Measurements from ENCODE around the gene RNF31. TPM values are rescaled to one million over a fixed set of nuclear protein-coding genes. Genes with fewer than 3 reads are reported as not detected.

Gene RNF31
- total and polyA plus RNA-seq, 2 of the 13 experiments (the other 11 are each of a cell fraction or from before 2014, with no cell fraction given) = 48.2 to 86.8 TPM

DNA sequence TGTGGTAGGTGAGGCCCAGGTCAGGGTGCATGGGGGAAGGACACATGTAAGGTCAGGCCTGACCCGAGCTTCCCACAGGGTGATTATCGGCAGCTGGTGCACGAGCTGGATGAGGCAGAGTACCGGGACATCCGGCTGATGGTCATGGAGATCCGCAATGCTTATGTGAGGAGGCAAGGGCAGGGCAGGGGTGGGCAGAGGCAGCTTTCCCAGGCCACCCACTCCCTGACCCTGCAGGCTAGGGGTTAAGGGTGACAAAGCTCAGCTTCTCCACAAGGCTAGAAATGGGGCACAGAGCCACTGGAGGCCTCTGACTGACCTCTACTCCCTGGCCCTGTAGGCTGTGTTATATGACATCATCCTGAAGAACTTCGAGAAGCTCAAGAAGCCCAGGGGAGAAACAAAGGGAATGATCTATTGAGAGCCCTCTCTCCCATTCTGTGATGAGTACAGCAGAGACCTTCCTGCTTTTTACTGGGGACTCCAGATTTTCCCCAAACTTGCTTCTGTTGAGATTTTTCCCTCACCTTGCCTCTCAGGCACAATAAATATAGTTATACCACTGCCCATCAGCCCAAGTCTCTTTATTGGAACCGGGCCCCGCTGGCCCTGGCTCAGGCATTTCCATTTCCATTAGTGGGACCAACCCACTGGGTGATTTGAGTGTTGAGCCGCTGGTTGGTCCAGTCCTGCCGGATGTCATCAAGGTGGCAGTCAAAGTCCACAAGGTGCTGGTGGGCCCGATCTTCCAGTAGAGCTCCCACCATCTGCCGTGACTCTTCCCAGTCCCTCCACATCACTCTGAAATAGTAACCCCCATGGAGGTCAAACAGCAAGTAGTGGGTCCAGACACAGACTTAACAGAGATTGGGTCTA is 8.7 kb upstream of the RNF31 start (continued):
- TF ChIP-seq MED1 (CRISPR knock-in tag; IDR thresholded peaks at IDR 0.05) = no peak
- TF ChIP-seq JARID2 (CRISPR knock-in tag; IDR thresholded peaks at IDR 0.05; ENCODE audit: insufficient replicate concordance) = no peak
- TF ChIP-seq, protein P1, sequence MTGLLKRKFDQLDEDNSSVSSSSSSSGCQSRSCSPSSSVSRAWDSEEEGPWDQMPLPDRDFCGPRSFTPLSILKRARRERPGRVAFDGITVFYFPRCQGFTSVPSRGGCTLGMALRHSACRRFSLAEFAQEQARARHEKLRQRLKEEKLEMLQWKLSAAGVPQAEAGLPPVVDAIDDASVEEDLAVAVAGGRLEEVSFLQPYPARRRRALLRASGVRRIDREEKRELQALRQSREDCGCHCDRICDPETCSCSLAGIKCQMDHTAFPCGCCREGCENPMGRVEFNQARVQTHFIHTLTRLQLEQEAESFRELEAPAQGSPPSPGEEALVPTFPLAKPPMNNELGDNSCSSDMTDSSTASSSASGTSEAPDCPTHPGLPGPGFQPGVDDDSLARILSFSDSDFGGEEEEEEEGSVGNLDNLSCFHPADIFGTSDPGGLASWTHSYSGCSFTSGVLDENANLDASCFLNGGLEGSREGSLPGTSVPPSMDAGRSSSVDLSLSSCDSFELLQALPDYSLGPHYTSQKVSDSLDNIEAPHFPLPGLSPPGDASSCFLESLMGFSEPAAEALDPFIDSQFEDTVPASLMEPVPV (CRISPR knock-in tag; IDR thresholded peaks at IDR 0.05) = 0 out of 2 replicates have a peak, but pooled peaks have one; percentile 8
- TF ChIP-seq ZFYVE20 (CRISPR knock-in tag; IDR thresholded peaks at IDR 0.05; ENCODE audit: borderline replicate concordance, low read depth) = no peak
- 0 out of 2 replicates have a peak, but pooled peaks have one; percentile 20 for TF ChIP-seq ZFP90 (CRISPR knock-in tag; IDR thresholded peaks at IDR 0.05; ENCODE audit: borderline replicate concordance)
- TF ChIP-seq, protein P2, sequence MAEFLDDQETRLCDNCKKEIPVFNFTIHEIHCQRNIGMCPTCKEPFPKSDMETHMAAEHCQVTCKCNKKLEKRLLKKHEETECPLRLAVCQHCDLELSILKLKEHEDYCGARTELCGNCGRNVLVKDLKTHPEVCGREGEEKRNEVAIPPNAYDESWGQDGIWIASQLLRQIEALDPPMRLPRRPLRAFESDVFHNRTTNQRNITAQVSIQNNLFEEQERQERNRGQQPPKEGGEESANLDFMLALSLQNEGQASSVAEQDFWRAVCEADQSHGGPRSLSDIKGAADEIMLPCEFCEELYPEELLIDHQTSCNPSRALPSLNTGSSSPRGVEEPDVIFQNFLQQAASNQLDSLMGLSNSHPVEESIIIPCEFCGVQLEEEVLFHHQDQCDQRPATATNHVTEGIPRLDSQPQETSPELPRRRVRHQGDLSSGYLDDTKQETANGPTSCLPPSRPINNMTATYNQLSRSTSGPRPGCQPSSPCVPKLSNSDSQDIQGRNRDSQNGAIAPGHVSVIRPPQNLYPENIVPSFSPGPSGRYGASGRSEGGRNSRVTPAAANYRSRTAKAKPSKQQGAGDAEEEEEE (CRISPR knock-in tag; IDR thresholded peaks at IDR 0.05; ENCODE audit: borderline replicate concordance) = no peak
- TF ChIP-seq, protein P3, sequence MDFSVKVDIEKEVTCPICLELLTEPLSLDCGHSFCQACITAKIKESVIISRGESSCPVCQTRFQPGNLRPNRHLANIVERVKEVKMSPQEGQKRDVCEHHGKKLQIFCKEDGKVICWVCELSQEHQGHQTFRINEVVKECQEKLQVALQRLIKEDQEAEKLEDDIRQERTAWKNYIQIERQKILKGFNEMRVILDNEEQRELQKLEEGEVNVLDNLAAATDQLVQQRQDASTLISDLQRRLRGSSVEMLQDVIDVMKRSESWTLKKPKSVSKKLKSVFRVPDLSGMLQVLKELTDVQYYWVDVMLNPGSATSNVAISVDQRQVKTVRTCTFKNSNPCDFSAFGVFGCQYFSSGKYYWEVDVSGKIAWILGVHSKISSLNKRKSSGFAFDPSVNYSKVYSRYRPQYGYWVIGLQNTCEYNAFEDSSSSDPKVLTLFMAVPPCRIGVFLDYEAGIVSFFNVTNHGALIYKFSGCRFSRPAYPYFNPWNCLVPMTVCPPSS (IDR thresholded peaks at IDR 0.05) = no peak
- TF ChIP-seq RAD21 (CRISPR knock-in tag; IDR thresholded peaks at IDR 0.05) = no peak
- TF ChIP-seq, protein P4, sequence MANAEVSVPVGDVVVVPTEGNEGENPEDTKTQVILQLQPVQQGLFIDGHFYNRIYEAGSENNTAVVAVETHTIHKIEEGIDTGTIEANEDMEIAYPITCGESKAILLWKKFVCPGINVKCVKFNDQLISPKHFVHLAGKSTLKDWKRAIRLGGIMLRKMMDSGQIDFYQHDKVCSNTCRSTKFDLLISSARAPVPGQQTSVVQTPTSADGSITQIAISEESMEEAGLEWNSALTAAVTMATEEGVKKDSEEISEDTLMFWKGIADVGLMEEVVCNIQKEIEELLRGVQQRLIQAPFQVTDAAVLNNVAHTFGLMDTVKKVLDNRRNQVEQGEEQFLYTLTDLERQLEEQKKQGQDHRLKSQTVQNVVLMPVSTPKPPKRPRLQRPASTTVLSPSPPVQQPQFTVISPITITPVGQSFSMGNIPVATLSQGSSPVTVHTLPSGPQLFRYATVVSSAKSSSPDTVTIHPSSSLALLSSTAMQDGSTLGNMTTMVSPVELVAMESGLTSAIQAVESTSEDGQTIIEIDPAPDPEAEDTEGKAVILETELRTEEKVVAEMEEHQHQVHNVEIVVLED (CRISPR knock-in tag; IDR thresholded peaks at IDR 0.05; ENCODE audit: borderline replicate concordance) = no peak
- TF ChIP-seq AKAP8 (CRISPR knock-in tag; IDR thresholded peaks at IDR 0.05) = 0 out of 2 replicates have a peak, but pooled peaks have one; percentile 13
- TF ChIP-seq ZNF614 (CRISPR knock-in tag; IDR thresholded peaks at IDR 0.05; ENCODE audit: borderline replicate concordance) = no peak
- peak; percentile 19 for TF ChIP-seq POLR2AphosphoS5 (IDR thresholded peaks at IDR 0.05; ENCODE audit: low read depth, low read length)
- 0 out of 2 replicates have a peak, but pooled peaks have one; percentile 43 for TF ChIP-seq ZNF550 (CRISPR knock-in tag; IDR thresholded peaks at IDR 0.05; ENCODE audit: borderline replicate concordance)
- no peak for TF ChIP-seq SNRNP70 (IDR thresholded peaks at IDR 0.05; ENCODE audit: low read depth, low read length)
- no peak for TF ChIP-seq SIX1 (CRISPR knock-in tag; IDR thresholded peaks at IDR 0.05; ENCODE audit: borderline replicate concordance)
- no peak for TF ChIP-seq ZNF205 (CRISPR knock-in tag; IDR thresholded peaks at IDR 0.05)
- TF ChIP-seq ZNF451 (CRISPR knock-in tag; IDR thresholded peaks at IDR 0.05) = no peak
- no peak for TF ChIP-seq ETV6 (CRISPR knock-in tag; conservative IDR thresholded peaks at IDR 0.05)
- peak; percentile 44; the same call in 1 of the 2 replicates for TF ChIP-seq ZNF263 (CRISPR knock-in tag; IDR thresholded peaks at IDR 0.05)
- no peak for TF ChIP-seq ZNF446 (CRISPR knock-in tag; IDR thresholded peaks at IDR 0.05)

Measured in HepG2 (cell line).